CD4-positive, alpha-beta T cell (primary cell): ENCODE data around the gene NEK10. TPM values are rescaled to one million over a fixed set of nuclear protein-coding genes. Genes with fewer than 3 reads are reported as not detected.

Experiments used
- ATAC-seq: fragments of 200-7000 bp; cut with Tn5 transposase; one replicate; pipeline ENCODE4 v1.10.0; 2022; ENCODE audit warnings: mild to moderate bottlenecking; ENCODE audit not compliant: poor library complexity
- CTCF ChIA-PET: fragments of 350-600 bp; sonication (Branson Sonifier 250); formaldehyde crosslinking; loops from one replicate; lab custom pipeline; 2021; ENCODE audit warnings: antibody characterized with exemption, inconsistent platforms; lab: Charles Lee
- POLR2A ChIA-PET: fragments of 350-600 bp; sonication (Branson Sonifier 250); formaldehyde crosslinking; loops from one replicate; lab custom pipeline; 2021; ENCODE audit warnings: antibody characterized with exemption, inconsistent platforms; lab: Charles Lee
- DNase-seq, 14 experiments: peaks; one replicate each; pipeline ENCODE4 v3.0.0-alpha.2; 2013 to 2020; ENCODE audit warnings: mixed read lengths in 2 of 14
- H3K27ac ChIP-seq, 2 donors: one replicate each; pipeline versions ENCODE4 v1.5.1 to v1.7.0; 2013; ENCODE audit warnings: low read length in 2 of 2, low read depth in 1 of 2, mild to moderate bottlenecking in 1 of 2
- H3K27me3 ChIP-seq, 2 experiments: 1 replicate in 1 of 2; 2 replicates in 1 of 2; pipeline versions ENCODE4 v1.6.1 to v1.7.0; 2013; ENCODE audit warnings: low read length in 2 of 2, control low read depth in 1 of 2, mild to moderate bottlenecking in 1 of 2, moderate library complexity in 1 of 2; ENCODE audit not compliant: insufficient read depth in 2 of 2, control insufficient read depth in 1 of 2
- H3K36me3 ChIP-seq: one replicate; pipeline ENCODE4 v1.6.1; 2013; ENCODE audit warnings: low read length, control low read depth; ENCODE audit not compliant: insufficient read depth
- H3K4me1 ChIP-seq: one replicate; pipeline ENCODE4 v1.6.1; 2013; ENCODE audit warnings: low read length, control low read depth; ENCODE audit not compliant: insufficient read depth
- H3K4me3 ChIP-seq: one replicate; pipeline ENCODE4 v1.5.1; 2013; ENCODE audit warnings: mild to moderate bottlenecking, low read length, moderate library complexity
- H3K9me3 ChIP-seq, 2 experiments: 1 replicate in 1 of 2; 2 replicates in 1 of 2; pipeline versions ENCODE4 v1.6.1 to v1.7.0; 2013; ENCODE audit warnings: low read length in 2 of 2, mild to moderate bottlenecking in 2 of 2, control low read depth in 1 of 2, moderate library complexity in 1 of 2; ENCODE audit not compliant: control insufficient read depth in 1 of 2, insufficient read depth in 1 of 2
- H3K27ac Mint-ChIP-seq: one replicate; pipeline ENCODE4 v1.8.0; 2020; ENCODE audit warnings: mixed read lengths
- H3K27me3 Mint-ChIP-seq: one replicate; pipeline ENCODE4 v1.8.0; 2021; ENCODE audit warnings: mixed read lengths
- H3K36me3 Mint-ChIP-seq: one replicate; pipeline ENCODE4 v1.8.0; 2021; ENCODE audit warnings: low read depth, mixed read lengths
- H3K4me1 Mint-ChIP-seq: one replicate; pipeline ENCODE4 v1.8.0; 2021; ENCODE audit warnings: low read depth, mixed read lengths
- H3K4me3 Mint-ChIP-seq: one replicate; pipeline ENCODE4 v1.8.0; 2020; ENCODE audit warnings: mild to moderate bottlenecking, mixed read lengths
- H3K9me3 Mint-ChIP-seq: one replicate; pipeline ENCODE4 v1.8.0; 2020; ENCODE audit warnings: mixed read lengths
- CTCF ChIP-seq: fragments of 200-600 bp; IDR thresholded peaks from one replicate; pipeline ENCODE4 v1.8.0; 2022; ENCODE audit warnings: antibody characterized with exemption, mild to moderate bottlenecking
- intact Hi-C, 2 experiments: fragments of 100-400 bp; cut with DNase I in 1 of 2; cut with micrococcal nuclease in 1 of 2; formaldehyde crosslinking; loops; one replicate each; pipeline versions ENCODE4 v1.15.1 to v1.9.0; 2023 to 2025; cut with DNase I, micrococcal nuclease
- total RNA-seq, 174 experiments: library from RNA in 2 of 174; stranded (reverse) in 2 of 174; gene quantifications; one replicate each; pipeline ENCODE4 v1.2.3 and lab custom pipeline; 2021 to 2026

The NEK10 gene
- total RNA-seq, 2 experiments from 2014 or later = 0.61 to 0.77 TPM

GRCh38 chr3:27097182-27097581 lies 272.0 kb downstream of the NEK10 start:
- Histone ChIP-seq H3K36me3 (no peaks in the 10 kb centered on the region), H3K4me3 (no peak overlapping the region), H3K27me3 (no peaks in the 10 kb centered on the region), H3K9me3 (no peaks in the 10 kb centered on the region), H3K4me1 (no peaks in the 10 kb centered on the region), H3K27ac (no peak overlapping the region)
- ATAC-seq = no peak
- no peak for TF ChIP-seq CTCF
- CTCF ChIA-PET = no interaction called here
- intact Hi-C loops = no loop called here
- Mint-ChIP-seq H3K36me3 (no peaks in the 10 kb centered on the region), H3K4me1 (no peaks in the 10 kb centered on the region), H3K27me3 (peaks cover 8% of the 10 kb centered on the region), H3K4me3 (no peak overlapping the region), H3K9me3 (no peaks in the 10 kb centered on the region), H3K27ac (no peak overlapping the region)
- POLR2A ChIA-PET = no interaction called here
- no peak for DNase-seq

- Mint-ChIP-seq H3K27ac (no peak overlapping the region), H3K9me3 (no peaks in the 10 kb centered on the region), H3K36me3 (no peaks in the 10 kb centered on the region), H3K4me3 (no peak overlapping the region), H3K4me1 (no peaks in the 10 kb centered on the region), H3K27me3 (no peaks in the 10 kb centered on the region)
- DNase-seq (no peak), ATAC-seq (no peak)
- Histone ChIP-seq H3K9me3 (no peaks in the 10 kb centered on the region), H3K36me3 (no peaks in the 10 kb centered on the region), H3K27ac (no peak overlapping the region), H3K27me3 (no peaks in the 10 kb centered on the region), H3K4me3 (no peak overlapping the region), H3K4me1 (no peaks in the 10 kb centered on the region)
- CTCF ChIA-PET = no interaction called here
- intact Hi-C loops = no loop called here
- POLR2A ChIA-PET = no interaction called here
- no peak for TF ChIP-seq CTCF
These were observed 273.5 kb downstream of the NEK10 start for GRCh38 chr3:27095553-27096222.

- H3K4me3 ChIP-seq = no peak overlapping the region
- Mint-ChIP-seq H3K36me3 (no peaks in the 10 kb centered on the region), H3K4me3 (no peak overlapping the region), H3K27ac (no peak overlapping the region), H3K4me1 (no peaks in the 10 kb centered on the region), H3K9me3 (no peaks in the 10 kb centered on the region), H3K27me3 (no peaks in the 10 kb centered on the region)
- H3K27me3 ChIP-seq = no peaks in the 10 kb centered on the region
- ATAC-seq = no peak
- no peak for DNase-seq
- ChIA-PET CTCF (no interaction called here), POLR2A (no interaction called here)
- no peaks in the 10 kb centered on the region for H3K36me3 ChIP-seq
- H3K27ac ChIP-seq = no peak overlapping the region
- no peak for TF ChIP-seq CTCF
- H3K9me3 ChIP-seq = no peaks in the 10 kb centered on the region
- intact Hi-C loops = no loop called here
- no peaks in the 10 kb centered on the region for H3K4me1 ChIP-seq
These were observed 274.5 kb downstream of the NEK10 start for GRCh38 chr3:27094721-27095120.
